ENCODE results near the gene STK40.

DNA sequence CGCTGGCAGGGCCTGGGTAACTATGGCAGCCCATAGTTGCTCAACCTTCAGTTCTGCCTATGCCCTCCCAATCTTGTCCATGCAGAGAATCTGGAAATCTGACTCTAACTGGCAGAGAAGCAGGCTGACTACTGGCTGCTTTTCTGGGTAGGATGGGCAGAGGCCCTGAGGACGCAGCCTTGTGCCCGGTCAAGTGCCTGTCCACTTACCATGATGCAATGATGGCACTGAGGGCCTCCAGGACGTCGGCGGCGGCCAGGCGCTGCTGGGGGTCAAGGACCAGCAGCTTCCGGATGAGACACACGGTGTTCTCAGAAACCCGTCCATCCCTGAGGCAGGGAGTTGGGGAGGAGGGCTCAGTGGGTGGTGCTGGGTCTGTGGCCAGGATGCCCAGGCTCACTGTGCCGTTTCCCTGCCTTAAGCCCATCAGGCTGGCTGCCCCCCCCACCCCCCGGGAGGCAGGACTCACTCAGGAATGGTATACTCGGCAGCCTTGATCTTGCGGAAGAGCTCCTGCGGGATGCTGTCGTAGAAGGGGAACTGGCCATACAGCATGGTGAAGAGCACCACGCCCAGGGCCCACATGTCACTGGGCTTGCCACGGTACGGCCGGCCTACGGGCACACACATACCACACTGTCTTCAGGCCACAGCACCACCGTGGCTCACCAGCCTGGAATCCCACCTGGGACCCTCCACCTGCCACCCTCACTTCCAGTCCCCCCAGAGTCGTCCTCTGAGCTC, 41.9 kb downstream of the STK40 start:
- TF ChIP-seq, protein P1, sequence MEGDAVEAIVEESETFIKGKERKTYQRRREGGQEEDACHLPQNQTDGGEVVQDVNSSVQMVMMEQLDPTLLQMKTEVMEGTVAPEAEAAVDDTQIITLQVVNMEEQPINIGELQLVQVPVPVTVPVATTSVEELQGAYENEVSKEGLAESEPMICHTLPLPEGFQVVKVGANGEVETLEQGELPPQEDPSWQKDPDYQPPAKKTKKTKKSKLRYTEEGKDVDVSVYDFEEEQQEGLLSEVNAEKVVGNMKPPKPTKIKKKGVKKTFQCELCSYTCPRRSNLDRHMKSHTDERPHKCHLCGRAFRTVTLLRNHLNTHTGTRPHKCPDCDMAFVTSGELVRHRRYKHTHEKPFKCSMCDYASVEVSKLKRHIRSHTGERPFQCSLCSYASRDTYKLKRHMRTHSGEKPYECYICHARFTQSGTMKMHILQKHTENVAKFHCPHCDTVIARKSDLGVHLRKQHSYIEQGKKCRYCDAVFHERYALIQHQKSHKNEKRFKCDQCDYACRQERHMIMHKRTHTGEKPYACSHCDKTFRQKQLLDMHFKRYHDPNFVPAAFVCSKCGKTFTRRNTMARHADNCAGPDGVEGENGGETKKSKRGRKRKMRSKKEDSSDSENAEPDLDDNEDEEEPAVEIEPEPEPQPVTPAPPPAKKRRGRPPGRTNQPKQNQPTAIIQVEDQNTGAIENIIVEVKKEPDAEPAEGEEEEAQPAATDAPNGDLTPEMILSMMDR (IDR thresholded peaks at IDR 0.05): no peak
- no peak for TF ChIP-seq EP300 (IDR thresholded peaks at IDR 0.05)
- TF ChIP-seq POLR2A (IDR thresholded peaks at IDR 0.05): no peak
